Transverse colon (tissue), 3 donors: Measurements from ENCODE around the gene TMPRSS12.

Source experiments
- CTCF ChIP-seq, 5 experiments: fragments of 200-600 bp in 3 of 5; fragments of 450-650 bp in 2 of 5; sonication (generic) in 3 of 5; IDR thresholded peaks; 1 replicate in 2 of 5; 2 replicates in 3 of 5; pipeline ENCODE4 v1.5.1; 2016 to 2017; ENCODE audit warnings: antibody characterized with exemption in 5 of 5, inconsistent platforms in 3 of 5, mild to moderate bottlenecking in 2 of 5, moderate library complexity in 1 of 5
- EP300 ChIP-seq: sonication (generic); formaldehyde crosslinking; IDR thresholded peaks from one replicate; pipeline ENCODE4 v1.6.1; 2017; ENCODE audit warnings: antibody characterized with exemption, low read depth
- POLR2A ChIP-seq: fragments of 450-650 bp; IDR thresholded peaks from one replicate; pipeline ENCODE4 v1.6.1; 2016; ENCODE audit warnings: antibody characterized with exemption, mild to moderate bottlenecking, moderate library complexity

GRCh38 chr12:50862316-50862715, 19.6 kb downstream of the TMPRSS12 start:
- TF ChIP-seq CTCF (IDR thresholded peaks at IDR 0.05), result no peak
- no peak for TF ChIP-seq EP300
- TF ChIP-seq POLR2A, result no peak
